K562 (cell line): ENCODE results near the gene TSR3. TPM values are rescaled to one million over a fixed set of nuclear protein-coding genes. Genes with fewer than 3 reads are reported as not detected.

Experiments
- ATAC-seq: fragments of 200-7000 bp; cut with Tn5 transposase; 3 replicates; pipeline ENCODE4 v1.9.1; 2020; ENCODE audit warnings: moderate library complexity
- BruUV-seq: library from RNA; stranded (reverse); fragments of 400-500 nt; replicated peaks from 2 replicates; lab custom pipeline; 2021; lab: Mats Ljungman, UMichigan
- CTCF ChIA-PET: fragments of 300-600 bp; formaldehyde crosslinking; extraction: SDS; loops from one replicate; lab custom pipeline; 2021; ENCODE audit warnings: low intra/inter-chr PET ratio; lab: Yijun Ruan, JAX
- POLR2A ChIA-PET: fragments of 300-600, 350-650 bp; sonication (Branson Sonifier 250); formaldehyde crosslinking; extraction: SDS; loops from one replicate; lab custom pipeline; 2021; ENCODE audit warnings: antibody characterized with exemption, inconsistent platforms; lab: Yijun Ruan, JAX
- DNase-seq, 4 experiments: peaks; one replicate each; pipeline versions ENCODE4 v3.0.0 to v3.0.0-alpha.2; 2011 to 2018; ENCODE audit warnings: low spot score in 3 of 4, mixed read lengths in 3 of 4; ENCODE audit errors: extremely low read depth in 1 of 4
- FAIRE-seq: peaks from 2 replicates; lab custom pipeline; 2011; peaks lifted over from hg19 to GRCh38; lab: Jason Lieb, UNC
- H2AFZ ChIP-seq: 2 replicates; pipeline ENCODE4 v1.6.0; 2011; ENCODE audit warnings: low read depth, low read length, control low read depth, inconsistent platforms
- H3K27ac ChIP-seq: fragments of 200-600 bp; 3 replicates; pipeline ENCODE4 v1.8.0; 2011; ENCODE audit warnings: low read depth, mild to moderate bottlenecking, control low read depth, inconsistent platforms, low read length, moderate library complexity, mixed read lengths; ENCODE audit errors: extremely low read depth
- H3K27me3 ChIP-seq, 2 experiments: fragments of 300-600 bp in 1 of 2; 2 replicates in 1 of 2; 3 replicates in 1 of 2; pipeline versions ENCODE4 v1.6.0 to v1.8.0; 2011; ENCODE audit warnings: inconsistent platforms in 2 of 2, low read length in 2 of 2, mild to moderate bottlenecking in 1 of 2, mixed read lengths in 1 of 2, moderate library complexity in 1 of 2; ENCODE audit not compliant: control insufficient read depth in 2 of 2, insufficient read depth in 2 of 2
- H3K36me3 ChIP-seq: fragments of 300-600 bp; 3 replicates; pipeline ENCODE4 v1.8.0; 2011; ENCODE audit warnings: mild to moderate bottlenecking, low read length, inconsistent platforms; ENCODE audit not compliant: control insufficient read depth, insufficient read depth
- H3K4me1 ChIP-seq, 2 experiments: fragments of 200-600 bp in 1 of 2; replicated peaks in 1 of 2; 2 replicates in 1 of 2; 3 replicates in 1 of 2; pipeline versions ENCODE4 v1.5.1 to v1.8.0; 2011; ENCODE audit warnings: inconsistent platforms in 2 of 2, low read length in 2 of 2, mild to moderate bottlenecking in 1 of 2, mixed read lengths in 1 of 2, moderate library complexity in 1 of 2; ENCODE audit not compliant: control insufficient read depth in 2 of 2, insufficient read depth in 2 of 2
- H3K4me2 ChIP-seq: 2 replicates; pipeline ENCODE4 v1.6.1; 2011; ENCODE audit warnings: low read length, control low read depth, inconsistent platforms, mixed read lengths; ENCODE audit not compliant: insufficient read depth
- H3K4me3 ChIP-seq: fragments of 200-600 bp; sonication (generic), shearing (Covaris generic); 2 replicates; pipeline ENCODE4 v1.5.1; 2016; ENCODE audit warnings: control low read depth, inconsistent platforms
- H3K79me2 ChIP-seq: fragments of 200-600 bp; 3 replicates; pipeline ENCODE4 v1.8.0; 2011; ENCODE audit warnings: low read length, inconsistent platforms; ENCODE audit not compliant: control insufficient read depth, insufficient read depth
- H3K9ac ChIP-seq, 2 experiments: 2 replicates each; pipeline versions ENCODE4 v1.6.0 to v1.6.1; 2011; ENCODE audit warnings: low read depth in 2 of 2, low read length in 2 of 2, control low read depth in 1 of 2, inconsistent platforms in 1 of 2, mild to moderate bottlenecking in 1 of 2, mixed read lengths in 1 of 2; ENCODE audit not compliant: insufficient read depth in 1 of 2
- H3K9me1 ChIP-seq: one replicate; pipeline ENCODE4 v1.6.0; 2011; ENCODE audit warnings: inconsistent platforms, mild to moderate bottlenecking, low read length, moderate library complexity; ENCODE audit not compliant: control insufficient read depth, insufficient read depth
- H3K9me3 ChIP-seq: replicated peaks from 2 replicates; pipeline ENCODE4 v1.5.1; 2011; ENCODE audit warnings: low read depth, low read length, inconsistent platforms; ENCODE audit not compliant: control insufficient read depth, insufficient read depth
- H4K20me1 ChIP-seq: replicated peaks from 2 replicates; pipeline ENCODE4 v1.6.1; 2011; ENCODE audit warnings: low read length, inconsistent platforms, mixed read lengths; ENCODE audit not compliant: control insufficient read depth, insufficient read depth
- KDM2B ChIP-seq: fragments of 250-450 bp; sonication (Bioruptor Pico); IDR thresholded peaks from 2 replicates; pipeline ENCODE4 v1.8.0; 2021; ENCODE audit warnings: mild to moderate bottlenecking, moderate library complexity
- MAFK ChIP-seq: IDR thresholded peaks from 2 replicates; pipeline ENCODE4 v1.6.1; 2011; ENCODE audit warnings: low read length, improper control_type of control experiment
- MIER1 ChIP-seq: fragments of 450-650 bp; IDR thresholded peaks from 2 replicates; pipeline ENCODE4 v1.6.1; 2016; ENCODE audit warnings: antibody characterized with exemption, mild to moderate bottlenecking, low read depth
- MTA3 ChIP-seq: fragments of 450-650 bp; formaldehyde crosslinking; IDR thresholded peaks from 2 replicates; pipeline ENCODE4 v1.6.1; 2017; ENCODE audit warnings: mild to moderate bottlenecking, borderline replicate concordance
- NR2F6 ChIP-seq: fragments of 450-650 bp; formaldehyde crosslinking; IDR thresholded peaks from 2 replicates; pipeline ENCODE4 v1.4.0; 2020; ENCODE audit warnings: mild to moderate bottlenecking
- PCBP1 ChIP-seq: fragments of 200-400 bp; formaldehyde crosslinking; IDR thresholded peaks from 2 replicates; pipeline ENCODE4 v1.6.1; 2018; ENCODE audit warnings: mild to moderate bottlenecking, low read depth, low read length; ENCODE audit not compliant: poor library complexity, severe bottlenecking
- SP1 ChIP-seq: sonication (generic); formaldehyde crosslinking; IDR thresholded peaks from 2 replicates; pipeline ENCODE4 v1.8.1; 2022; ENCODE audit warnings: mild to moderate bottlenecking, missing genetic modification reagents
- SREBF2 ChIP-seq: sonication (generic); formaldehyde crosslinking; IDR thresholded peaks from 2 replicates; pipeline ENCODE4 v1.4.0; 2020; ENCODE audit warnings: mild to moderate bottlenecking, missing genetic modification reagents
- STAT5A ChIP-seq: IDR thresholded peaks from 2 replicates; pipeline ENCODE4 v1.6.1; 2012; ENCODE audit warnings: low read length, inconsistent platforms, borderline replicate concordance
- XRCC5 ChIP-seq: fragments of 200-400 bp; formaldehyde crosslinking; IDR thresholded peaks from 2 replicates; pipeline ENCODE4 v1.6.1; 2017; ENCODE audit warnings: low read depth, mild to moderate bottlenecking, low read length
- ZNF507 ChIP-seq: conservative IDR thresholded peaks from 2 replicates; pipeline ENCODE4 v1.6.1; 2017; ENCODE audit warnings: missing genetic modification characterization, missing compliant biosample characterization
- WGBS: fragments of 100-300 bp; shearing (Covaris generic); methylation state at CpG from one replicate; pipeline ENCODE4 v1.1.6; 2016; ENCODE audit warnings: low coverage, mixed read lengths; ENCODE audit not compliant: insufficient coverage; ENCODE audit errors: missing lambda C conversion rate; 5-methylcytosine and 5-hydroxymethylcytosine counted together
- in situ Hi-C: fragments of 300-500 bp; cut with MboI; formaldehyde crosslinking; loops from 4 replicates; pipeline ENCODE4 v1.15.0; 2018; ENCODE audit warnings: inconsistent platforms, mixed read lengths
- intact Hi-C: fragments of 100-400 bp; cut with micrococcal nuclease; formaldehyde crosslinking; loops from 2 replicates; pipeline ENCODE4 v1.14.2; 2022
- polyA plus RNA-seq, 8 experiments: library from polyadenylated mRNA; depleted of rRNA in 4 of 8; stranded (reverse) in 5 of 8; unstranded in 3 of 8; fragments of >200 nt; fragmentation: Nextera tagmentation in 2 of 8; fragmentation: Illumina TruSeq in 1 of 8; extraction: Ambion mirVana in 2 of 8; extraction: Trizol in 1 of 8; gene quantifications; 2 replicates each; pipeline versions ENCODE4 v1.2.1 to v1.2.3, GENCODE V29; 2011 to 2014; ENCODE audit warnings: inconsistent platforms in 1 of 8, missing spikeins in 1 of 8
- total RNA-seq, 7 experiments: library from RNA; depleted of rRNA in 6 of 7; stranded (reverse); fragments of >200 nt in 6 of 7; fragmentation: Illumina TruSeq in 2 of 7; extraction: Trizol in 2 of 7; gene quantifications; 2 replicates each; pipeline versions ENCODE4 v1.2.1 to v1.2.3, GENCODE V29; 2011 to 2021; ENCODE audit warnings: low replicate concordance in 1 of 7
- TF ChIP-seq, protein P1 (sequence below), 2 experiments: fragments of 200-800 bp in 1 of 2; sonication (Bioruptor generic) in 1 of 2; sonication (generic) in 1 of 2; formaldehyde crosslinking in 1 of 2; IDR thresholded peaks in 1 of 2; conservative IDR thresholded peaks in 1 of 2; 2 replicates each; pipeline versions ENCODE4 v1.5.0 to v1.6.1; 2016 to 2020; ENCODE audit warnings: missing compliant biosample characterization in 1 of 2, missing genetic modification characterization in 1 of 2, missing genetic modification reagents in 1 of 2

Gene TSR3
- total and polyA plus RNA-seq, 9 of the 15 experiments (the other 6 are each of a cell fraction or from before 2014, with no cell fraction given) = 1.5 to 74.8 (median 16.5) TPM

DNA sequence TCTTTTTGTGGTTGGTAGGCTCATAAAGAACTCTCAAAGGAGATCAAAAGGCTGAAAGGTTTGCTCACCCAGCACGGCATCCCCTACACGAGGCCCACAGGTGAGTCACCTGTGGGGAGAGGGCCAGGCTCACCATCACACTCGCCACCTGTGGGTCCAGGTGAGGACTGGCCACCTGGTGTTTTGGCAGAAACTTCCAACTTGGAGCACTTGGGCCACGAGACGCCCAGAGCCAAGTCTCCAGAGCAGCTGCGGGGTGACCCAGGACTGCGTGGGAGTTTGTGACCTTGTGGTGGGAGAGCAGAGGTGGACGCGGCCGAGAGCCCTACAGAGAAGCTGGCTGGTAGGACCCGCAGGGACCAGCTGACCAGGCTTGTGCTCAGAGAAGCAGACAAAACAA lies 11.1 kb upstream of the TSR3 start:
- no peak for FAIRE-seq
- H3K4me2 ChIP-seq = no peak overlapping the region
- in situ Hi-C loops = no loop called here
- no peak overlapping the region for H3K27ac ChIP-seq
- BruUV-seq = TSS peak; percentile 44
- 0 out of 2 replicates have a peak, but pooled peaks cover 12% of the 10 kb centered on the region for H4K20me1 ChIP-seq
- H3K27me3 ChIP-seq = no peaks in the 10 kb centered on the region
- peaks cover 0 to 51% of the 10 kb centered on the region in 2 experiments; a peak in 3 of 5 replicates for H3K4me1 ChIP-seq
- TF ChIP-seq KDM2B (CRISPR knock-in tag) (no peak), SREBF2 (CRISPR knock-in tag) (no peak), MTA3 (no peak), SP1 (no peak), NR2F6 (CRISPR knock-in tag) (no peak), XRCC5 (no peak), PCBP1 (no peak), ZNF507 (no peak), MAFK (no peak), STAT5A (no peak), MIER1 (no peak)
- TF ChIP-seq, protein P1, sequence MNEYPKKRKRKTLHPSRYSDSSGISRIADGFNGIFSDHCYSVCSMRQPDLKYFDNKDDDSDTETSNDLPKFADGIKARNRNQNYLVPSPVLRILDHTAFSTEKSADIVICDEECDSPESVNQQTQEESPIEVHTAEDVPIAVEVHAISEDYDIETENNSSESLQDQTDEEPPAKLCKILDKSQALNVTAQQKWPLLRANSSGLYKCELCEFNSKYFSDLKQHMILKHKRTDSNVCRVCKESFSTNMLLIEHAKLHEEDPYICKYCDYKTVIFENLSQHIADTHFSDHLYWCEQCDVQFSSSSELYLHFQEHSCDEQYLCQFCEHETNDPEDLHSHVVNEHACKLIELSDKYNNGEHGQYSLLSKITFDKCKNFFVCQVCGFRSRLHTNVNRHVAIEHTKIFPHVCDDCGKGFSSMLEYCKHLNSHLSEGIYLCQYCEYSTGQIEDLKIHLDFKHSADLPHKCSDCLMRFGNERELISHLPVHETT (CRISPR knock-in tag; conservative IDR thresholded peaks at IDR 0.05 in 1 of 2, IDR thresholded peaks at IDR 0.05 in 1 of 2) = no peak
- TF ChIP-seq, all 486 proteins: peak for 0
- intact Hi-C loops = loop anchor here (1.0 kb wide), 1 partner anchor 50 kb away; no protein-coding TSS in a partner anchor
- H3K9ac ChIP-seq = peak overlapping the region in 1 of 2 experiments; percentile 75; a peak in 2 of 4 replicates
- WGBS = 71% methylated on average over 11 of the region's 11 CpGs
- POLR2A ChIA-PET = interaction anchor here (1.0 to 8.1 kb wide), 3 partner anchors 14 to 27 kb away, joined by 3 to 73 read pairs (median 4); no protein-coding TSS in a partner anchor
- no peaks in the 10 kb centered on the region for H3K9me1 ChIP-seq
- ATAC-seq (no peak), DNase-seq (no peak)
- peaks cover 75% of the 10 kb centered on the region; the same call in 2 of the 3 replicates for H3K36me3 ChIP-seq
- CTCF ChIA-PET = interaction anchor here (0.6 kb wide), 1 partner anchor 46 kb away, joined by 3 read pairs; no protein-coding TSS in a partner anchor
- H3K79me2 ChIP-seq = peaks cover 14% of the 10 kb centered on the region
- no peak overlapping the region for H2AFZ ChIP-seq
- no peaks in the 10 kb centered on the region for H3K9me3 ChIP-seq
- H3K4me3 ChIP-seq = no peak overlapping the region
